HEK293T (cell line): Measurements from ENCODE around the gene MYO1B.
A peak's percentile ranks its signal among the peaks of the same experiment; 100 is the strongest.
"Not testable (repeated sequence)": the region's sequence is repeated elsewhere in the genome, so short reads cannot be mapped to it uniquely, and the experiment has no call there.

Experiments used
- CTCF ChIA-PET: fragments of 350-600 bp; formaldehyde crosslinking; extraction: SDS; loops from one replicate; lab custom pipeline; 2021; ENCODE audit warnings: antibody characterized with exemption, inconsistent platforms; lab: Yijun Ruan, JAX
- POLR2A ChIA-PET: fragments of 350-600 bp; formaldehyde crosslinking; extraction: SDS; loops from one replicate; lab custom pipeline; 2020; ENCODE audit warnings: antibody characterized with exemption, inconsistent platforms; lab: Yijun Ruan, JAX
- DNase-seq: peaks from one replicate; pipeline ENCODE4 v3.0.0; 2012; ENCODE audit warnings: mixed read lengths; ENCODE audit errors: extremely low spot score
- ARNT ChIP-seq: fragments of 450-650 bp; IDR thresholded peaks from 2 replicates; pipeline ENCODE4 v1.6.1; 2017; ENCODE audit warnings: mild to moderate bottlenecking
- BHLHE40 ChIP-seq: fragments of 450-650 bp; IDR thresholded peaks from 2 replicates; pipeline ENCODE4 v1.6.1; 2016; ENCODE audit warnings: mild to moderate bottlenecking, moderate library complexity, borderline replicate concordance
- CTBP1 ChIP-seq: fragments of 450-650 bp; IDR thresholded peaks from 2 replicates; pipeline ENCODE4 v1.6.1; 2016; ENCODE audit warnings: borderline replicate concordance
- ELF4 ChIP-seq: fragments of 450-650 bp; IDR thresholded peaks from 2 replicates; pipeline ENCODE4 v1.6.1; 2017; ENCODE audit warnings: antibody characterized with exemption
- FOXA1 ChIP-seq: fragments of 450-650 bp; IDR thresholded peaks from 2 replicates; pipeline ENCODE4 v1.6.1; 2016; ENCODE audit warnings: mild to moderate bottlenecking
- FOXK2 ChIP-seq: fragments of 450-650 bp; IDR thresholded peaks from 2 replicates; pipeline ENCODE4 v1.6.1; 2016; ENCODE audit warnings: mild to moderate bottlenecking
- FOXM1 ChIP-seq: fragments of 450-650 bp; IDR thresholded peaks from 2 replicates; pipeline ENCODE4 v1.6.1; 2017; ENCODE audit warnings: mild to moderate bottlenecking, borderline replicate concordance
- HDGF ChIP-seq: fragments of 450-650 bp; IDR thresholded peaks from 2 replicates; pipeline ENCODE4 v1.6.1; 2017; ENCODE audit warnings: antibody characterized with exemption, borderline replicate concordance
- L3MBTL2 ChIP-seq: fragments of 450-650 bp; conservative IDR thresholded peaks from 2 replicates; pipeline ENCODE4 v1.6.1; 2016; ENCODE audit warnings: mild to moderate bottlenecking
- LEF1 ChIP-seq: fragments of 450-650 bp; IDR thresholded peaks from 2 replicates; pipeline ENCODE4 v1.6.1; 2017; ENCODE audit warnings: mild to moderate bottlenecking, borderline replicate concordance
- NFRKB ChIP-seq: fragments of 450-650 bp; IDR thresholded peaks from 2 replicates; pipeline ENCODE4 v1.6.1; 2016; ENCODE audit warnings: mild to moderate bottlenecking, moderate library complexity
- PKNOX1 ChIP-seq: fragments of 450-650 bp; IDR thresholded peaks from 2 replicates; pipeline ENCODE4 v1.6.1; 2016
- SP1 ChIP-seq: fragments of 450-650 bp; IDR thresholded peaks from 2 replicates; pipeline ENCODE4 v1.6.1; 2017
- SUZ12 ChIP-seq: fragments of 450-650 bp; IDR thresholded peaks from 2 replicates; pipeline ENCODE4 v1.6.1; 2016; ENCODE audit warnings: mild to moderate bottlenecking
- TARDBP ChIP-seq: fragments of 450-650 bp; IDR thresholded peaks from 2 replicates; pipeline ENCODE4 v1.6.1; 2016
- ZNF384 ChIP-seq: fragments of 450-650 bp; IDR thresholded peaks from 2 replicates; pipeline ENCODE4 v1.6.1; 2016

Gene MYO1B

DNA sequence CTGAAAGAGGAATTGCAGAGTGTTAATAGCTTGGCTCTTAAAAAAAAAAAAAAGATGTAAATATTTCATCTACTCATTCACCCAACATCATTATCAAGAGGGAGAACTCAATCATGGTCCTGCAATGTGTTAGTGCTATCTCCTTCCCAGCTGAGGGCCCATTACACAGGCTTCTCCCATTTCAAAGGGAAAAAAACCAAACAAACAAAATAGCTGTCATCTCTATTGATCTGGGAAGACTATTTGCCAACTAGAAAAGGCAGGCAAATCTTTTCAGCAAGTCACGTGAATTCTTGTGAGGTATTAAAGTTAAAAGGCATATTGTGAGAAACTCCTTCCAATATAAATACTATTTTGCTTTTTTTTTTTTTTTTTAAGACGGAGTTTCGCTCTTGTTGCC is 194.3 kb downstream of the MYO1B start:
- POLR2A ChIA-PET: no interaction called here
- no peak for TF ChIP-seq L3MBTL2
- TF ChIP-seq ELF4: no peak
- DNase-seq: no peak
- CTCF ChIA-PET: no interaction called here

DNA sequence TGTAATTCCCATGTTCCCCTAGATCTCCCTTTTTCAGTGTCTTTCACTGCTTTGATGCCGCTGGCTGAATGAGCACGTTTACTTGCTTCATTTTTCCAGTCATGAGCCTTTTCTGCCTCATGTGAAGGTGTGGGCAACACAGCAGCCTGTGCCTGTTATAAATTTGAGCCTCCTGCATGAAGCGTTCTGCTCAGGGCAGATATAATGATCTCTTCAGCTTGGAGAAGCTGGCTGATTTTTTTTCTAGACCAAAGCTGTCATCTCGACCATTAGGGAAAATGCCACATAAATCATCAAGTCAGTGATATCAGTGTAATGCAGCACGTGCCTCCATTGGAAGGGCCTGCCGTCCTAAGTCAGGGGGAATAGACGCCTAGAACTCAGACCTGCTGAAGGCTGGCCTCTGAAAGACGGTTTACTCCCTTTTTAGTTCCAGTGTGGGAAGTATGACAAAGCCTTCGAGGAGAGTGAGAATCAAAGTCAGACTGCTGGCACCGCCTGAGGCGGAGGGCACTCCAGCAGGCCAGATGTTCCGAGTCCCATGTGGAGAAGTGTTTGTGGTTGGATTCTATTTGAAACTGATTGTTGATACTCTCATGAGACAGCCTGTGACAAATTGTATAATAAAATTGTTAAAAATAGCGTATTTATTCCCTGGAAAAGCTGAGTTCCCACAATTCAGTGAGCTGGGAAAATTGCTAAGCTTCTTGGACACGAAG is 196.5 kb downstream of the MYO1B start:
- DNase-seq: no peak
- TF ChIP-seq PKNOX1: peak; percentile 66
- TF ChIP-seq ARNT: no peak
- ChIA-PET CTCF (no interaction called here), POLR2A (no interaction called here)

DNA sequence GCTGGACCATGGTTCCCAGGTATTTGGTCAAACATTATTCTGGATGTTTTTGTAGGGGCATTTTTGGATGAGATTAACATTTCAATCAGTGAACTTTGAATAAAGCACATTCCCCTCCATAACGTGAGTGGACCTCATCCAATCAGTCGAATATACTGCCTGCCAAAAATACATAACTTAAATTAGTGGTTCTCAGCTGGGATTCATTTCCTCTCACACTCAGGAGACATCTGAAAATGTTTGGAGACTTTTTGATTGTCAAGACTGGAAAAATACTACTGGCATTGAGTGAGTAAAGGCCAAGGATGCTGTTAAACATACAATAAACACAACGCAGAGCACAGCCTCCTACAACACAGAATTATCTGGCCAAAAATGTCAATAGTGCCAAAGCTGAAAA is 198.2 kb downstream of the MYO1B start:
- ChIA-PET CTCF (no interaction called here), POLR2A (no interaction called here)
- TF ChIP-seq FOXM1: no peak
- no peak for TF ChIP-seq L3MBTL2
- no peak for TF ChIP-seq CTBP1
- no peak for TF ChIP-seq TARDBP
- TF ChIP-seq SUZ12: no peak
- no peak for TF ChIP-seq HDGF
- no peak for TF ChIP-seq ELF4
- no peak for TF ChIP-seq BHLHE40
- TF ChIP-seq SP1: no peak
- no peak for TF ChIP-seq ARNT
- DNase-seq: no peak

- no peak for DNase-seq
- POLR2A ChIA-PET: no interaction called here
- CTCF ChIA-PET: no interaction called here
- no peak for TF ChIP-seq CTBP1
- TF ChIP-seq SP1: no peak
- no peak for TF ChIP-seq LEF1
- no peak for TF ChIP-seq SUZ12
- no peak for TF ChIP-seq BHLHE40
- no peak for TF ChIP-seq FOXM1
- TF ChIP-seq ARNT: no peak
Observed at GRCh38 chr2:191446910-191447309, 201.7 kb downstream of the MYO1B start.

DNA sequence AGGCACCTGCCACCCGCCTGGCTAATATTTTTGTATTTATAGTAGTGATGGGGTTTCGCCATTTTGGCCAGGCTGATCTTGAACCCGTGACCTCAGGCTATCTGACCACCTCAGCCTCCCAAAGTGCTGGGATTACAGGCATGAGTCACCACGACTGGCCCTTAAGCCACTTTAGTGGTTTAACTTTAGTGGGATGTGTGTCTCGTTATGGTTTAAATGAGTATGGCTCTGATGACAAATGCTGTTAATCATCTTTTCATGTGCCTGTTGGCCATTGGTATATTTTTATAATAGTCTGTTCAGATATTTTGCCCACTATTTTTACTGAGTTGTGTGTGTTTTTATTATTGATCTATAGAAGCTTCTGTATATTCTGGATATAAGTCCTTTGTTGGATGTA is 205.9 kb downstream of the MYO1B start:
- TF ChIP-seq FOXM1: no peak
- no peak for TF ChIP-seq SP1
- TF ChIP-seq CTBP1: no peak
- no peak for TF ChIP-seq LEF1
- TF ChIP-seq ZNF384: no peak
- TF ChIP-seq SUZ12: no peak
- TF ChIP-seq TARDBP: no peak
- TF ChIP-seq NFRKB: no peak
- no peak for TF ChIP-seq L3MBTL2
- no peak for TF ChIP-seq FOXA1
- no peak for TF ChIP-seq ELF4
- TF ChIP-seq ARNT: no peak
- ChIA-PET CTCF (no interaction called here), POLR2A (no interaction called here)
- DNase-seq: no peak

DNA sequence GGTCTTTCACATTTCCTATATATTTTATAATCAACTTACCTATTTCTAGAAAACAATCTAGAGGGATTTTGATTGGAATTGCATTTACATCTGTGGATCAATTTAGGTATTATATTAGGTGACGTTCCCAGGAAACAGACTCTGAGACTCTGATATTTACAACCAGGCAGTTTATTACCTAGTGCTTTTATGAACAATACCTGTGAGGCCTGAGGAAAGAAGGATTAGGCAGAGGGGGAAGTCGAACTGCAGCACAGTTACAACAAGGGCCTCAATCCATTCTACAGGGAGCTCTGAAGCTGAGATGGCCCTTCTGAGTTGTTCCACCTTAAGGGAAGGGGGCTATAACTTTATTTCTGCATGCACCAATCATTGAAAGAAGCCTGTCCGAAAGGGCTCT is 206.9 kb downstream of the MYO1B start:
- ChIA-PET CTCF (no interaction called here), POLR2A (no interaction called here)
- DNase-seq: no peak
- TF ChIP-seq BHLHE40: no peak

GRCh38 chr2:191453761-191454160 is 208.6 kb downstream of the MYO1B start:
- DNase-seq: no peak
- ChIA-PET POLR2A (no interaction called here), CTCF (interaction anchor here (0.5 kb wide), 1 partner anchor 492 kb away, joined by 3 read pairs; no protein-coding TSS in a partner anchor)
- TF ChIP-seq ARNT (no peak), HDGF (no peak), L3MBTL2 (no peak), CTBP1 (no peak)

DNA sequence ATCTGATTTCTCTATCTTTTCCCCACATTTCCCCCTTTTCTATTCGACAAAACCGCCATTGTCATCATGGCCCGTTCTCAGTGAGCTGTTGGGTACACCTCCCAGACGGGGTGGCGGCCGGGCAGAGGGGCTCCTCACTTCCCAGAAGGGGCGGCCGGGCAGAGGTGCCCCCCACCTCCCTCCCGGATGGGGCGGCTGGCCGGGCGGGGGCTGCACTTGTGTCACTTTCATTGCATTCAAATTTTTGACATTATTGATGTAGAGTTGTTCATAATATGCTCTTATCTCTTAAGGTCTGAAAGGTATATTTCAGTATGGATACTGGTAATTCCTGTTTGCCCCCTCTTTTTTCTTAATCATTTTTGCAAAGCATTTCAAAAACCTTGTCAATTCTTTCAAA is 211.3 kb downstream of the MYO1B start:
- POLR2A ChIA-PET, DNase-seq, CTCF ChIA-PET: not testable (repeated sequence)

GRCh38 chr2:191459158-191459557 is 214.0 kb downstream of the MYO1B start:
- DNase-seq: no peak
- POLR2A ChIA-PET: no interaction called here
- CTCF ChIA-PET: no interaction called here
- TF ChIP-seq FOXA1: no peak

DNA sequence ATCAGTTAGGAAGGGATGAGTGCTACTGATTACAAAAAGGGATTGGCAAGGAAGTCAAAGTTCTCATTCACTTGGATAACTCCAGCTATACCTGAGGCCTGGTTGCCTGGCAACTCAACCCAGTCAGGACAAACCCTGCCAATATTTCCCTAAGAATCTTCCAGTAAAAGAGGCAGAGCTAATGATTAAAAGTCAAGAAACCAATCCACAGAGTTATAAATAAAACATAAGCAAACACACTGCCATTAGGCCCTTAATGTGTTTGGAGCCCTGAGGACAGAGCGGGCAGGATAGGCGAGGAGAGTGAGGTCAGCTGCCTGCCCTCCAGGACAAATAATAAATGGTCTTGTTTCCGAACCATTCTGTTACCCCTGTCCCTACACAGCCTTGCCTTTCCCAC is 217.2 kb downstream of the MYO1B start:
- no peak for DNase-seq
- no peak for TF ChIP-seq SUZ12
- TF ChIP-seq LEF1: no peak
- TF ChIP-seq SP1: no peak
- no peak for TF ChIP-seq NFRKB
- TF ChIP-seq FOXA1: no peak
- TF ChIP-seq FOXK2: no peak
- no peak for TF ChIP-seq ARNT
- TF ChIP-seq TARDBP: no peak
- no peak for TF ChIP-seq FOXM1
- no peak for TF ChIP-seq PKNOX1
- POLR2A ChIA-PET: no interaction called here
- CTCF ChIA-PET: no interaction called here
